HS-27A (cell line): ENCODE measurements around the gene CTRB1.

Experiments used
- DNase-seq: peaks from one replicate; pipeline ENCODE4 v3.0.0-alpha.2; 2012; ENCODE audit warnings: low read depth, missing footprints

Gene CTRB1

DNA sequence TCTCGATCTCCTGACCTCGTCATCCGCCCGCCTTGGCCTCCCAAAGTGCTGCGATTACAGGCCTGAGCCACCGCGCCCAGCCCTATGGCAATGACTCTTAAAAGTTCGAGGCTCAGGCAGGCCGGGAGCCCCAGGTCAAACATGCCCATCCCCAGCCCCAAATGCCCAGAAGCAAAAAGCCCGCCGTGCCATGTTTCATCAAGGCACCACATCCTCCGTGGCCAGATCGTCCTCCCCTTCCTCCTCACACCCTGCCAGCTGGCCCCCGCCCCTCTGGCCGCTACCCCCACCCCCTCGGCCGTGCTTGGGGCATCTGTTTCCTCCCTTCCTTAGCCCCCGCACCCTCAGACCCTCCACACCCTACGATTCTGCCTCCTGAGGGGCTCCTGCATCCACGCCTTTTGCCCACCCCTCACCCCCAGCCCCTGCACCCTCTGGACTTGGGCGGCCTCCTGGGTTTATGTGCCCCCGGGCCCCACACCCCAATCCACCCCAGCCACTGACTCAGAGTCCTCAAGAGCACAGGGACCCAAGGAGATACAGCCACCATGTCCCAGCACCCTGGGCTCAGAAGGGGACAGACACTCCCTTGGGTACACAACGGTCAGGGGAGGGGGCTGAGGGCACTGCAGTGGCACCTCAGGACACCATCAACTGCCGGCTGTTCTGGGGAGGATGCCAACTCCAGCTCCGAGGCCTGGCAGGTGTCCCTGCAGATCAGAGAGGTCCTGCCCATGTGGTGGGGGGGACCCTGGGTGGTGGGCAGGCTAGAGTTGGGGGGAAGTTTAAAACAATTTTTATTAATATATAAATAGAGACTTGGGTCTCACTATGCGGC, 7.1 kb downstream of the CTRB1 start:
- no peak for DNase-seq

DNA sequence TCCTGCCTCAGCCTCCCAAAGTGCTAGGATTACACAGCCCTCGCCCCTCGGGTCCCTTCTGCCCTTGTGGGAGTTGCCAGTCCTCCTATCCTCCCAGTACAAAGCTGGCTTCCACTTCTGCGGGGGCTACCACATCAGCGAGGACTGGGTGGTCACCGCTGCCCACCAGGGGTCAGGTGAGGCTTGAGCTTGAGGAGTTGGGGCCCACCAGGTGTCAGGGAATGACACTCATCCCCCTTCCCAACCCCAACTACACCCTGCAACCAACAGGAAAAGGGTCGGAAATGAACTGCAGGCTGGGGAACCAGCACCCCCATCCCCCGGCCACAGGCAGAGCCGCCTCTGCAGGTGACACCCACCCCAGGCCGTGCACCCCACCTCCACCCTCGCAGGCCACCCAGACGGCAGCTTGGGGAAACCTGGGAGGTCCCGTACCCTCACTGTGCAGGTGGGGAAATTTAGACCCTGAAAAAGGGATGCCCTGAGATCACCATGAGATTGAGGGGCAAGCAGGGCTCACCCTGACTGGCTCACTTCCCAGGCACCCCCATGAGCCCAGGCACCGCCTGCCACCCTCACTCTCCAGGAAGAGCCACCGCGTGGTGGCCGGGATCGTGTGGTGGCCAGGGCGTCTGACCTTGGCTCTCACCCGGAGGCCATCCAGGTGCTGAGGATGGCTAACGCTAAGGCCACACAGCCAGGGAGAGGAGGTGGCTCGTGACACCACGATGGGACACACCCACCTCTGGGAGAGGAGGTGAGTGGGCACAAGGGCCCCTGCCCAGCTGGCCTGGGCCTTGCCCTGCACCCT, 8.0 kb downstream of the CTRB1 start:
- DNase-seq, result no peak

- DNase-seq, result no peak
Observed at GRCh38 chr16:75227361-75228142, 8.8 kb downstream of the CTRB1 start.

GRCh38 chr16:75228143-75228976, 9.6 kb downstream of the CTRB1 start:
- DNase-seq, result no peak

DNA sequence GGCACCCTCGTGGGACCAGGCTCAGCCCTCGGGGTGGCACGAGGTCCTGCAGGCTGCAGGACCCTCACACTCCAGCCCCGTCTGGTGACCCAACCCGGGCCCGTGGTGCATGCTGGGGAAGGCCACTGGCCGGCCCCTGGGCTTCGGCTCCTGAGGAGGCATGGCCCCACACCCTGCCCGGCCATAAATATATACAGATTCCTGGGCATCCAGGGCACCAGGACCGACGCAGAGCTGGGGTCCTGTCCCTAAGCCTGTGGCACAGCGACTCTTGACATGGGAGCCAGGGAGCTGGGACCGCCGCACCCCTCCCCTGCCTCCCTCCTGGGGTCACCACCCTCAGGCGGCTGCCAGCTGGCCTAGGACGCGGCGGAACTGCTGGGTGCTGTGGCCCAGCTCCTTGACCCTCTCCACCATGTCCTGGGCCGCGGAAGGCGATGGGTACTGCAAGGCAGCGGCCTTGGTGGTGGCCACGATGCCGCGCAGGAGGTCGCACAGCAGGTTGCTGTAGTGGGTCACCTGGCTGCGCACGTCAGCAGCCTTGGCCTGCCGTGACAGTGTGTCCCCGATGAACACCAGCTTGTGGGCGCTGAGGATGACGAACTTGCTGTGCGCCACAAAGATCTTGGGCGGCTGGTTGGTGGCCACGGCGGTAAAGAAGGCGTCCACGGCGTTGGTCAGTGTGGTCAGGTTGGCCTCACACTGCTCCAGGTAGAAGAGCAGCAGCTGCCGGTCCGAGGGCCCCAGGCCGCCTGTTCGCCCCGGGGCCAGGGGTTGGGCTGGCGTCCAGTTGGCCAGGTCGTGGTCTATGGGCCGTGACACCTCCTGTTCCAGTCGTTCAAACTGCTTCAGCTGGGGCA, 10.6 kb downstream of the CTRB1 start:
- no peak for DNase-seq

GRCh38 chr16:75230471-75231110, 11.8 kb downstream of the CTRB1 start:
- DNase-seq, result no peak

- no peak for DNase-seq
Observed at GRCh38 chr16:75231570-75231969, 12.8 kb downstream of the CTRB1 start.

DNA sequence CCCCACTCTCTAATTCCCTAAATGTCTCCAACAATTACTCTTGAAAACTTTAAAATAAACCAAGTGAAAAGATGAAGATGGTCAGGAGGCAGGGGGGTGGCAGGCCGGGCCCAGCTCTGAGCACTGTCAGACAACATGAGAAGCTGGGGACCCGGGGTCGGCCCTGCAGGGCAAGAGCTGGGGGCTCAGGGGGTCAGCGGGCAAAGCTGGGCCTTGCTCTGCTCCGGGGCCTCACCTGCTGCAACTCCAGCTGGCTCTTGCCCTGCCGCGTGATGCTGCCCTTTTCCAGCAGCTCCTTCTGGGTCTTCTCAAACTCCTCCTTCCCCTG, 14.8 kb downstream of the CTRB1 start:
- no peak for DNase-seq

DNA sequence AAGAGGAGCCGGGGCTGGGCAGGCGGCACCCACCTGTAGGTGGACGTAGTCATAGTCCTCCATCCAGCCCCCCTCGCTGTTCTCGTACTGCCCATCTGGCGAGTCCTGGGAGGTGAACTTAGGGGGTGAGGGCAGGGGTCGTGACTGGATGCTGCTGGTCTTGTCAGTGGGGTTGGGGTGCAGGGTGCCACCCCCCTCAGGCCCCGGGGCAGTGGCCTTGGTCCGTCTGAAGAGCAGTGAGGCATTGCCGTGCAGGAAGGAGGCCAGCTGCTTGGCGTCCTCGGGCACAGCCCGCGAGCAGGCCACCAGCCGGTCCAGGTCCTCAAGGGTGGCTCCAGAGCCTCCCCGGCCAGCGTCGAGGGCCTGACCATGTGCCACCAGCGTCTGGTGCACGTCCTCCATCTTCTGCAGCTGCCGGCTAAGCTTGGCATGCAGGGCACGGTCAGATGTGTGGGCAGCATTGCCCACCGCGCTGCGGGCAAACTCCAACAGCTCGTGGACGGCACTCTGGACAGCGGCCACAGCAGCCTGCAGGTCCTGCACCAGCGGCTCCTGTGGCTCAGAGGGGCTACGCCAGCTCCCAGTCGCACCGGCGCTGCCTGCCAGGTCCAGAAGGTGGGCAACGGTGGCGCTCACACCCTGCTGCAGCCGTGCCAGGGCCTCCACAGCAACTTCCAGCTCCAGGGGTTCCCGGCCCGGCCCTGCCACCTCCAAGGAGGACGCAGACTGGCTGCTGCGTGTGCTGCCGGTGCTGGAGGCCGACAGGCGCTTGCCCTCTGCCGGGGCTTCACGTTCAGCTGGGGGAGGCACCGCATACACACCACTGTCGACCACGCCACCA, 16.3 kb downstream of the CTRB1 start:
- DNase-seq, result no peak

- DNase-seq, result no peak
Observed at GRCh38 chr16:75235721-75236193, 17.0 kb downstream of the CTRB1 start.

DNA sequence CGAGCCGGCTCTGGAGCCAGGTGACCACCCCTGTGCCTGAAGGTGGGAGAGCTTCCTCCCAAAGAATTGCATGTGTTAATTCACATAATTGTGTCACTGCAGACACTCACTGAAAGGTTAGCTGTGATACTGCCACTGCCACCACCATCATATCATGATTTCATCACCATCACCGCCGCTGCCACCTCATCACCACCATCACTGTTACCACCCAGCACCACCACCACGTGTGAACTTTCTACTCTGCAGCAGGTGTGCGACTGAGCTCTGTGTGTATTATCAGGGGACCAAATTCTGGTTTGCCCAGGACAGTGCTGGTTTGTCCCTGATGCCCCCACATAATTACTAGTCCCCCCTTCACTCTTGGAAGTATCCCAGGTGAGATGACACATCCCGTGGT, 17.4 kb downstream of the CTRB1 start:
- no peak for DNase-seq

- no peak for DNase-seq
Observed at GRCh38 chr16:75236736-75237397, 18.1 kb downstream of the CTRB1 start.

- no peak for DNase-seq
Observed at GRCh38 chr16:75237398-75238131, 18.8 kb downstream of the CTRB1 start.

DNA sequence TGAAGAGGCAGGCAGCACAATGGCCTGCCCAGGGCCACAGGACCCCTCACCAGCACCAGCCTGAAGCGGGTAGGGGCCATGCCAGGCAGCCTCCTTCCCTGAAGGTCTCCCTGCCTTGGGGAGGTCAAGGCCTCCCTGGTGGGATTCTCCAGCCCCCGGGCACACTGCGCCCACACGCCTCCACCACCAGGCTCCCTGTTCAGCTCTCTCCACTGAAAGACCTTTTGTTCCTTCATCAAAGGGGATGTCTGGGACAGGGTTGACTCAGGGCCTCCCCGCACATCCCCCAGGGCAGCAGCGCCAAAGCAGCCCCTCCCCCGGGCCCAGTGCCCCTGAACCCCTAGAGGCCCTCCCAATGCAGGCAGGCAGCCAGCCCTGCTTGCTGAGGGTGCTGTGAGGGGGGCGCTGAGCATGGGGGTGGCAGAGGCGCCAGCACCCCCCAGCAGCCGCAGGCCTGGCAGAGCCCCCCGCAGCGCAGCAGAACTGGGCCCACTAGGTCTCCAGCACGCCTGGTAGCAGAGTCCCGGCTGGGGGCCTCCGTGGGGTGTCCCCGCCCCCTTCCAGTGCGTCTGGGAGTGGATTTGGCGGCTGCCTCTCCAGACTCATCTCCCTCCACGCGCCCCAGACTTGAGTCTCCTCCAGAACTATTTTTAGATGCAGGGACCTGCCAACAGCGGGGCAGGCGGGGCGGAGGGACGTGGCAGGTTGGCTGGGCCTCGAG, 19.5 kb downstream of the CTRB1 start:
- no peak for DNase-seq

DNA sequence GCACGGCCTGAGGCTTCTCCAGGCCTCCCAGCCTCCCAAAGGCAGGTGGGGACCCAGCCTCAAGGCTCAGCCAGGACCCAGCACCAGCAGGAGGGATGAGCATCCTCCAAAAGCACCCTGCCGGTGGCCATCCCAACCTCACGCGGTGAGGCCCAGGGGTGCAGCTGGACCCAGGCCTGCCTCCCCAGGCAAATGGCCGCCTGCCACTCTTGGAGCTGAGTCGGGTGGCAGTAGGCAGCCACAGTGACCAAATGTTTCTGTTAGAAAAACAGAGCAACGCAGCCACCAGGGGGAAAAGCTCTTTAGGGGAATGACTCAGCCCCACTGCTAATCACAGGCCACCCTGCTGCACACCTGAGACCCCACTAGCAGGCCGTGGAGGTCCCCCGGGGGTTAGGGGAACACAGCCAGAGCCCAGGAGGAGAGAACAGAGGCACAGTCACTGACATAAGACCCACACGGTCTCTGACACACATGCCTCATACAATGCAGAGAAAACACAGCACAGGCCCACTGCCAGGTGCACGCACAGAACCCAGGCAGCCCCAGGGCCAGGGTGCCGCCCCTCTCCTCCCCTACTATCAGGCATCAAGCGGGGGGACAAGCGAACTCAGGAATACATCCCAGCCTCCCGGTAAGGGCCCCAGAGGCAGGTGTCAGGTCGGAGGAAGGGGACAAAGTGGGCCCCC, 20.2 kb downstream of the CTRB1 start:
- DNase-seq, result no peak

GRCh38 chr16:75239542-75240122, 20.8 kb downstream of the CTRB1 start:
- DNase-seq, result no peak
